DOHH2 (cell line): ENCODE data around the gene ICA1L.

ENCODE experiments used
- CTCF ChIP-seq: fragments of 200-600 bp; sonication (generic); IDR thresholded peaks from one replicate; pipeline ENCODE4 v1.5.1; 2014; ENCODE audit warnings: antibody characterized with exemption, mild to moderate bottlenecking, low read depth, low read length; ENCODE audit not compliant: poor library complexity, severe bottlenecking
- EZH2phosphoT487 ChIP-seq: fragments of 200-600 bp; sonication (generic); IDR thresholded peaks from 2 replicates; pipeline ENCODE4 v1.6.1; 2017; ENCODE audit warnings: borderline replicate concordance, mild to moderate bottlenecking, antibody characterized with exemption, low read length, moderate library complexity, mixed read lengths

GRCh38 chr2:202910698-202911097 is 39.1 kb upstream of the ICA1L start:
- TF ChIP-seq CTCF (no peak), EZH2phosphoT487 (no peak)
